HG02981 (cell line): ENCODE measurements around the gene NOS3.
A peak's percentile ranks its signal among the peaks of the same experiment; 100 is the strongest.
"Not testable (repeated sequence)": the region's sequence is repeated elsewhere in the genome, so short reads cannot be mapped to it uniquely, and the experiment has no call there.

Experiments
- ATAC-seq: cut with Tn5 transposase; IDR thresholded peaks from one replicate; pipeline ENCODE4 v1.9.1; 2021; ENCODE audit warnings: mild to moderate bottlenecking, moderate library complexity; ENCODE audit not compliant: unreplicated experiment

Gene NOS3

GRCh38 chr7:151013733-151014497 lies 23.1 kb downstream of the NOS3 start:
- ATAC-seq, result no peak

- no peak for ATAC-seq
Observed at GRCh38 chr7:151014950-151015349, 24.1 kb downstream of the NOS3 start.

- no peak for ATAC-seq
Observed at GRCh38 chr7:151015967-151016366, 25.1 kb downstream of the NOS3 start.

GRCh38 chr7:151016505-151016904 lies 25.7 kb downstream of the NOS3 start:
- ATAC-seq, result no peak

GRCh38 chr7:151016942-151017341 lies 26.1 kb downstream of the NOS3 start:
- no peak for ATAC-seq

- ATAC-seq, result no peak
Observed at GRCh38 chr7:151017370-151017952, 26.6 kb downstream of the NOS3 start.

- peak; percentile 62 for ATAC-seq
Observed at GRCh38 chr7:151017953-151018420, 27.2 kb downstream of the NOS3 start.

- ATAC-seq, result no peak
Observed at GRCh38 chr7:151018421-151019129, 27.8 kb downstream of the NOS3 start.

- ATAC-seq, result no peak
Observed at GRCh38 chr7:151019130-151019447, 28.3 kb downstream of the NOS3 start.

- ATAC-seq, result no peak
Observed at GRCh38 chr7:151020231-151020630, 29.4 kb downstream of the NOS3 start.

GRCh38 chr7:151023232-151023631 lies 32.4 kb downstream of the NOS3 start:
- no peak for ATAC-seq

- no peak for ATAC-seq
Observed at GRCh38 chr7:151024435-151025056, 33.7 kb downstream of the NOS3 start, which contains the start of gene ATG9B. TSS of gene ATG9B (minus strand) at chr7:151024494. CDS start at chr7:151024423, 71 bp downstream.

- ATAC-seq, result no peak
Observed at GRCh38 chr7:151025924-151026671, 35.3 kb downstream of the NOS3 start.

- not testable (repeated sequence) for ATAC-seq
Observed at GRCh38 chr7:151026771-151027727, 36.2 kb downstream of the NOS3 start.

- not testable (repeated sequence) for ATAC-seq
Observed at GRCh38 chr7:151027728-151028130, 36.9 kb downstream of the NOS3 start.

- peak; percentile 95 for ATAC-seq
Observed at GRCh38 chr7:151028131-151028947, 37.5 kb downstream of the NOS3 start, which contains the start of gene ABCB8. TSS of gene ABCB8 (plus strand) at chr7:151028450. CDS start at chr7:151028516, 66 bp downstream.

GRCh38 chr7:151028948-151029501 lies 38.2 kb downstream of the NOS3 start:
- no peak for ATAC-seq

- no peak for ATAC-seq
Observed at GRCh38 chr7:151031011-151031410, 40.2 kb downstream of the NOS3 start.
